Cardiac muscle cell (in vitro differentiated cells and primary cell): ENCODE measurements around the gene TAPBPL. TPM values are rescaled to one million over a fixed set of nuclear protein-coding genes. Genes with fewer than 3 reads are reported as not detected.

Experiments
- polyA plus RNA-seq: library from polyadenylated mRNA; unstranded; fragments of >200 nt; fragmentation: Nextera tagmentation; extraction: Ambion mirVana; gene quantifications from 2 replicates; pipeline ENCODE4 v1.2.1, GENCODE V29; 2016
- total RNA-seq: library from RNA; depleted of rRNA; stranded (reverse); fragments of >200 nt; gene quantifications from 2 replicates; pipeline ENCODE4 v1.2.3, GENCODE V29; 2016

Gene TAPBPL
- total and polyA plus RNA-seq, 2 experiments from 2014 or later, result 3.3 to 3.4 TPM

Other genes starting within 250 kb of the TAPBPL start
- 0.86 and 0.99 TPM in 2 replicates for gene PLEKHG6, start 141.4 kb upstream of the TAPBPL start, total RNA-seq
- 0.39 and 1.2 TPM in 2 replicates for gene PLEKHG6, start 141.4 kb upstream of the TAPBPL start, polyA plus RNA-seq
- 32.8 and 33.3 TPM in 2 replicates for gene TNFRSF1A, start 110.0 kb upstream of the TAPBPL start, total RNA-seq
- gene TNFRSF1A, start 110.0 kb upstream of the TAPBPL start, polyA plus RNA-seq, result 41.7 and 42.3 TPM in 2 replicates
- 0.25 and 0.66 TPM in 2 replicates for gene SCNN1A, start 76.5 kb upstream of the TAPBPL start, total RNA-seq
- not detected in 2 replicates for gene SCNN1A, start 76.5 kb upstream of the TAPBPL start, polyA plus RNA-seq
- gene LTBR, start 67.9 kb upstream of the TAPBPL start, total RNA-seq, result 2.2 and 4.1 TPM in 2 replicates
- 0.65 and 2.4 TPM in 2 replicates for gene LTBR, start 67.9 kb upstream of the TAPBPL start, polyA plus RNA-seq
- not detected in 2 replicates for gene CD27, start 7.1 kb upstream of the TAPBPL start, total RNA-seq
- 0.32 and 0.35 TPM in 2 replicates for gene CD27, start 7.1 kb upstream of the TAPBPL start, polyA plus RNA-seq
- gene VAMP1, start 18.6 kb downstream of the TAPBPL start, total RNA-seq, result 15.1 and 17.7 TPM in 2 replicates
- 14.9 and 28.4 TPM in 2 replicates for gene VAMP1, start 18.6 kb downstream of the TAPBPL start, polyA plus RNA-seq
- 75.1 and 104 TPM in 2 replicates for gene MRPL51, start 41.2 kb downstream of the TAPBPL start, total RNA-seq
- gene MRPL51, start 41.2 kb downstream of the TAPBPL start, polyA plus RNA-seq, result 279 and 308 TPM in 2 replicates
- 134 and 156 TPM in 2 replicates for gene NCAPD2, start 42.1 kb downstream of the TAPBPL start, total RNA-seq
- gene NCAPD2, start 42.1 kb downstream of the TAPBPL start, polyA plus RNA-seq, result 20.2 and 70.7 TPM in 2 replicates
- gene GAPDH, start 82.5 kb downstream of the TAPBPL start, total RNA-seq, result 8,013 and 12,904 TPM in 2 replicates
- gene GAPDH, start 82.5 kb downstream of the TAPBPL start, polyA plus RNA-seq, result 11,564 and 14,299 TPM in 2 replicates
- 18.0 and 29.0 TPM in 2 replicates for gene IFFO1, start 104.0 kb downstream of the TAPBPL start, total RNA-seq
- gene IFFO1, start 104.0 kb downstream of the TAPBPL start, polyA plus RNA-seq, result 25.4 and 28.4 TPM in 2 replicates
- 20.4 and 45.5 TPM in 2 replicates for gene NOP2, start 116.2 kb downstream of the TAPBPL start, total RNA-seq
- 36.2 and 38.2 TPM in 2 replicates for gene NOP2, start 116.2 kb downstream of the TAPBPL start, polyA plus RNA-seq
- 363 and 580 TPM in 2 replicates for gene CHD4, start 155.3 kb downstream of the TAPBPL start, total RNA-seq
- 155 and 204 TPM in 2 replicates for gene CHD4, start 155.3 kb downstream of the TAPBPL start, polyA plus RNA-seq
- gene LPAR5, start 183.9 kb downstream of the TAPBPL start, total RNA-seq, result 0.07 and 0.71 TPM in 2 replicates
- gene LPAR5, start 183.9 kb downstream of the TAPBPL start, polyA plus RNA-seq, result 0.10 and 0.78 TPM in 2 replicates
- 0.99 and 2.8 TPM in 2 replicates for gene ACRBP, start 195.4 kb downstream of the TAPBPL start, total RNA-seq
- 2.6 and 7.0 TPM in 2 replicates for gene ACRBP, start 195.4 kb downstream of the TAPBPL start, polyA plus RNA-seq
- gene ING4, start 211.1 kb downstream of the TAPBPL start, total RNA-seq, result 95.2 and 107 TPM in 2 replicates
- gene ING4, start 211.1 kb downstream of the TAPBPL start, polyA plus RNA-seq, result 95.3 and 96.2 TPM in 2 replicates
- 39.4 and 44.9 TPM in 2 replicates for gene ZNF384, start 237.3 kb downstream of the TAPBPL start, total RNA-seq
- gene ZNF384, start 237.3 kb downstream of the TAPBPL start, polyA plus RNA-seq, result 38.2 and 44.1 TPM in 2 replicates
- 0.36 and 5.5 TPM in 2 replicates for gene PIANP, start 248.8 kb downstream of the TAPBPL start, total RNA-seq
- gene PIANP, start 248.8 kb downstream of the TAPBPL start, polyA plus RNA-seq, result 4.1 and 5.0 TPM in 2 replicates